Thoracic aorta (tissue), 2 donors: Measurements from ENCODE around the gene EIF2S3. TPM values are rescaled to one million over a fixed set of nuclear protein-coding genes. Genes with fewer than 3 reads are reported as not detected.
"Not testable (repeated sequence)": the region's sequence is repeated elsewhere in the genome, so short reads cannot be mapped to it uniquely, and the experiment has no call there.

ENCODE experiments used
- ATAC-seq: fragments of 150-250 bp; one replicate; pipeline ENCODE4 v1.8.0; 2017; ENCODE audit warnings: low read depth; ENCODE audit not compliant: insufficient number of reproducible peaks, low FRiP score
- DNase-seq: peaks from one replicate; pipeline ENCODE4 v3.0.0-alpha.2; 2020; ENCODE audit warnings: low spot score
- H3K27ac ChIP-seq, 2 donors: fragments of 200-600 bp; sonication (generic); 1 replicate in 1 of 2; 2 replicates in 1 of 2; pipeline ENCODE4 v1.5.1; 2016; ENCODE audit warnings: mild to moderate bottlenecking in 2 of 2, moderate library complexity in 2 of 2
- H3K27me3 ChIP-seq: fragments of 200-600 bp; sonication (generic); replicated peaks from 2 replicates; pipeline ENCODE4 v1.6.0; 2016; ENCODE audit warnings: mild to moderate bottlenecking; ENCODE audit not compliant: insufficient read depth
- H3K36me3 ChIP-seq: fragments of 200-600 bp; sonication (generic); one replicate; pipeline ENCODE4 v1.5.1; 2016
- H3K4me1 ChIP-seq, 2 donors: fragments of 200-600 bp; sonication (generic); 1 replicate in 1 of 2; 2 replicates in 1 of 2; pipeline versions ENCODE4 v1.5.1 to v1.6.0; 2016; ENCODE audit warnings: low read depth in 2 of 2, mild to moderate bottlenecking in 1 of 2; ENCODE audit not compliant: control insufficient read depth in 1 of 2
- H3K4me3 ChIP-seq: fragments of 200-600 bp; sonication (generic); 2 replicates; pipeline ENCODE4 v1.5.1; 2016; ENCODE audit warnings: mild to moderate bottlenecking
- H3K9me3 ChIP-seq: fragments of 200-600 bp; sonication (generic); 2 replicates; pipeline ENCODE4 v1.5.1; 2016
- total RNA-seq, 2 donors: library from RNA; depleted of rRNA; stranded (reverse); fragments of >200 nt; gene quantifications; one replicate each; pipeline versions ENCODE4 v1.1.0 to v1.2.3, GENCODE V29; 2016
- TF ChIP-seq, protein P1 (sequence below): fragments of 200-600 bp; sonication (generic); IDR thresholded peaks from one replicate; pipeline ENCODE4 v1.5.1; 2019; ENCODE audit warnings: antibody characterized with exemption

The EIF2S3 gene
- total RNA-seq, 2 donors from 2014 or later = 71.5 to 100 TPM

DNA sequence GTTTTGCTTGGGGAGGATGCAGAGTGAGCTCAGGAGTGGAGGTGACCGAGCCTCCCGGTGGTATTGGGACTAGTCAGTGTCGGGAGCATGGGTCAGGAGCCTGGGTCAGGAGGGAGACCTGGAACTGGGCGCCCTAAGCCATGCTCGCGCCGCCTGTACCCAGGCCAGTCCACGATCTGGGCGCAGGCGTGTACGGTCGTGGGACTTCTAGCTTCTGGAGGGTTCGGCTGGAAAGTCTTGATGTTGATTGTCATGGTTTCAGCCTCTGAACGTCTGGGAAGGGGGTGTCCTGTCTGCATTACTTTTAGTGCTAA, 244 bp downstream of the EIF2S3 start:
- H3K4me1 ChIP-seq = no peaks in the 10 kb centered on the region
- H3K27ac ChIP-seq = peak overlapping the region; percentile 78 to 92
- H3K4me3 ChIP-seq = peak overlapping the region; percentile 77
- no peak for ATAC-seq
- DNase-seq = no peak
- TF ChIP-seq, protein P1, sequence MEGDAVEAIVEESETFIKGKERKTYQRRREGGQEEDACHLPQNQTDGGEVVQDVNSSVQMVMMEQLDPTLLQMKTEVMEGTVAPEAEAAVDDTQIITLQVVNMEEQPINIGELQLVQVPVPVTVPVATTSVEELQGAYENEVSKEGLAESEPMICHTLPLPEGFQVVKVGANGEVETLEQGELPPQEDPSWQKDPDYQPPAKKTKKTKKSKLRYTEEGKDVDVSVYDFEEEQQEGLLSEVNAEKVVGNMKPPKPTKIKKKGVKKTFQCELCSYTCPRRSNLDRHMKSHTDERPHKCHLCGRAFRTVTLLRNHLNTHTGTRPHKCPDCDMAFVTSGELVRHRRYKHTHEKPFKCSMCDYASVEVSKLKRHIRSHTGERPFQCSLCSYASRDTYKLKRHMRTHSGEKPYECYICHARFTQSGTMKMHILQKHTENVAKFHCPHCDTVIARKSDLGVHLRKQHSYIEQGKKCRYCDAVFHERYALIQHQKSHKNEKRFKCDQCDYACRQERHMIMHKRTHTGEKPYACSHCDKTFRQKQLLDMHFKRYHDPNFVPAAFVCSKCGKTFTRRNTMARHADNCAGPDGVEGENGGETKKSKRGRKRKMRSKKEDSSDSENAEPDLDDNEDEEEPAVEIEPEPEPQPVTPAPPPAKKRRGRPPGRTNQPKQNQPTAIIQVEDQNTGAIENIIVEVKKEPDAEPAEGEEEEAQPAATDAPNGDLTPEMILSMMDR = no peak
- no peaks in the 10 kb centered on the region for H3K27me3 ChIP-seq
- H3K9me3 ChIP-seq = no peaks in the 10 kb centered on the region
- H3K36me3 ChIP-seq = peaks cover 4% of the 10 kb centered on the region

GRCh38 chrX:24063488-24063887, 8.7 kb downstream of the EIF2S3 start:
- TF ChIP-seq, protein P1 = no peak
- no peaks in the 10 kb centered on the region for H3K4me1 ChIP-seq
- ATAC-seq (no peak), DNase-seq (no peak)
- H3K9me3 ChIP-seq = no peaks in the 10 kb centered on the region
- H3K27ac ChIP-seq = no peak overlapping the region
- H3K4me3 ChIP-seq = no peak overlapping the region
- H3K36me3 ChIP-seq = peaks cover 19% of the 10 kb centered on the region
- no peaks in the 10 kb centered on the region for H3K27me3 ChIP-seq

DNA sequence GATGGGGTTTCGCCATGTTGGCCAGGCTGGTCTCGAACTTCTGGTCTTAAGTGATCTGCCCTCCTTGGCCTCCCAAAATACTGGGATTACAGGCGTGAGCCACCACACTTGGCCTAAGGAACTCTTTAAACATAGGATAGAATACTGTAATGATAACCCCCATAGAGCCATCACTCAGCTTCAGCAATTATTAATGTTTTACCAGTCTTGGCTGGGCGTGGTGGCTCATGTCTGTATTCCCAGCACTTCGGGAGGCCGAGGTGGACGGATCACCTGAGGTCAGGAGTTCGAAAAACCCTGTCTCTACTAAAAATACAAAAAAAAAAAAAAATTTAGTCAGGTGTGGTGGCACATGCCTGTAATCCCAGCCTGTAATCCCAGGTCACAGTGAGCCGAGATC, 15.1 kb downstream of the EIF2S3 start:
- Histone ChIP-seq H3K36me3 (peaks cover 8% of the 10 kb centered on the region), H3K4me3 (no peak overlapping the region), H3K27me3 (no peaks in the 10 kb centered on the region), H3K27ac (no peak overlapping the region), H3K4me1 (no peaks in the 10 kb centered on the region), H3K9me3 (no peaks in the 10 kb centered on the region)
- ATAC-seq (no peak), DNase-seq (no peak)
- TF ChIP-seq, protein P1 = no peak

GRCh38 chrX:24079411-24079810, 24.7 kb downstream of the EIF2S3 start:
- Histone ChIP-seq H3K27me3 (no peaks in the 10 kb centered on the region), H3K36me3 (peaks cover 4% of the 10 kb centered on the region), H3K4me3 (no peak overlapping the region), H3K9me3 (no peaks in the 10 kb centered on the region), H3K27ac (no peak overlapping the region), H3K4me1 (no peaks in the 10 kb centered on the region)
- TF ChIP-seq, protein P1 = no peak
- no peak for DNase-seq
- no peak for ATAC-seq

DNA sequence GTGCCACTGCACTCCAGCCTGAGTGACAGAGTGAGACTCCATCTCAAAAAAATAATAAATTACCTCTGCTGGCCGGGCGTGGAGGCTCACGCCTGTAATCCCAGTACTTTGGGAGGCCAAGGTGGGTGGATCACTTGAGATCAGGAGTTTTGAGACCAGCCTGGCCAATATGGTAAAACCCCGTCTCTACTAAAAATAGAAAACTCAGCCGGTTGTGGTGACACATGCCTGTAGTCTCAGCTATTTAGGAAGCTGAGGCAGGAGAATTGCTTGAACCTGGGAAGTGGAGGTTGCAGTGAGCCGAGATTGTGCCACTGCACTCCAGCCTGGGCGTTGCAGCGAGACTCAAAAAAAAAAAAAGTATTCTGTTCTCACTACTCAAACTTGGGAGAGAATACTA, 25.5 kb downstream of the EIF2S3 start:
- H3K27me3 ChIP-seq, H3K36me3 ChIP-seq, H3K4me3 ChIP-seq, DNase-seq, ATAC-seq, H3K9me3 ChIP-seq, H3K27ac ChIP-seq, H3K4me1 ChIP-seq: not testable (repeated sequence)

GRCh38 chrX:24080704-24081103, 25.9 kb downstream of the EIF2S3 start:
- peaks cover 4% of the 10 kb centered on the region for H3K36me3 ChIP-seq
- ATAC-seq (no peak), DNase-seq (no peak)
- no peak overlapping the region for H3K4me3 ChIP-seq
- no peaks in the 10 kb centered on the region for H3K4me1 ChIP-seq
- no peaks in the 10 kb centered on the region for H3K27me3 ChIP-seq
- no peak overlapping the region for H3K27ac ChIP-seq
- H3K9me3 ChIP-seq = no peaks in the 10 kb centered on the region
- TF ChIP-seq, protein P1 = no peak
